GM04503 (cell line): Measurements from ENCODE around the gene STAG2.
"Not testable (repeated sequence)": the region's sequence is repeated elsewhere in the genome, so short reads cannot be mapped to it uniquely, and the experiment has no call there.

Experiments
- DNase-seq: peaks from one replicate; pipeline ENCODE4 v3.0.0-alpha.2; 2012; ENCODE audit warnings: low read depth

The STAG2 gene

GRCh38 chrX:124042042-124042441, 80.5 kb downstream of the STAG2 start:
- DNase-seq: no peak

- no peak for DNase-seq
Observed at GRCh38 chrX:124045109-124045508, 83.6 kb downstream of the STAG2 start.

- DNase-seq: not testable (repeated sequence)
Observed at GRCh38 chrX:124084417-124084816, 122.9 kb downstream of the STAG2 start.

GRCh38 chrX:124085063-124085462, 123.6 kb downstream of the STAG2 start:
- DNase-seq: no peak

- DNase-seq: no peak
Observed at GRCh38 chrX:124086411-124086810, 124.9 kb downstream of the STAG2 start.

- DNase-seq: no peak
Observed at GRCh38 chrX:124087000-124087746, 125.7 kb downstream of the STAG2 start.

- DNase-seq: no peak
Observed at GRCh38 chrX:124093222-124093621, 131.7 kb downstream of the STAG2 start.

GRCh38 chrX:124097116-124097515, 135.6 kb downstream of the STAG2 start:
- no peak for DNase-seq

- peak; percentile 7 for DNase-seq
Observed at GRCh38 chrX:124098089-124098488, 136.6 kb downstream of the STAG2 start.

- no peak for DNase-seq
Observed at GRCh38 chrX:124103966-124104365, 142.5 kb downstream of the STAG2 start.

GRCh38 chrX:124104512-124104911, 143.0 kb downstream of the STAG2 start:
- not testable (repeated sequence) for DNase-seq

GRCh38 chrX:124113621-124114600, 152.4 kb downstream of the STAG2 start:
- no peak for DNase-seq

GRCh38 chrX:124117325-124117724, 155.8 kb downstream of the STAG2 start:
- DNase-seq: no peak

- DNase-seq: no peak
Observed at GRCh38 chrX:124125471-124125870, 164.0 kb downstream of the STAG2 start.

GRCh38 chrX:124127496-124127895, 166.0 kb downstream of the STAG2 start:
- DNase-seq: no peak

- DNase-seq: not testable (repeated sequence)
Observed at GRCh38 chrX:124132437-124132836, 170.9 kb downstream of the STAG2 start.

- no peak for DNase-seq
Observed at GRCh38 chrX:124145749-124146148, 184.2 kb downstream of the STAG2 start.

- no peak for DNase-seq
Observed at GRCh38 chrX:124151195-124151594, 189.7 kb downstream of the STAG2 start.
